Sigmoid colon (tissue), 4 donors: ENCODE results near the gene SLC4A7.

ENCODE experiments used
- EP300 ChIP-seq, 4 donors: sonication (generic); formaldehyde crosslinking; IDR thresholded peaks; one replicate each; pipeline ENCODE4 v1.6.1; 2017; ENCODE audit warnings: antibody characterized with exemption in 4 of 4
- POLR2A ChIP-seq, 2 donors: fragments of 450-650 bp; IDR thresholded peaks; one replicate each; pipeline ENCODE4 v1.6.1; 2016; ENCODE audit warnings: antibody characterized with exemption in 2 of 2, mild to moderate bottlenecking in 2 of 2, moderate library complexity in 2 of 2
- POLR2AphosphoS5 ChIP-seq, 4 donors: sonication (generic); formaldehyde crosslinking; IDR thresholded peaks; one replicate each; pipeline ENCODE4 v1.6.1; 2017; ENCODE audit warnings: antibody characterized with exemption in 4 of 4
- TF ChIP-seq, protein P1 (sequence below), 4 experiments: fragments of 450-650 bp in 3 of 4; fragments of 200-600 bp in 1 of 4; IDR thresholded peaks; one replicate each; pipeline ENCODE4 v1.5.1; 2016 to 2019; ENCODE audit warnings: antibody characterized with exemption in 4 of 4, mild to moderate bottlenecking in 3 of 4, moderate library complexity in 2 of 4

- TF ChIP-seq, protein P1, sequence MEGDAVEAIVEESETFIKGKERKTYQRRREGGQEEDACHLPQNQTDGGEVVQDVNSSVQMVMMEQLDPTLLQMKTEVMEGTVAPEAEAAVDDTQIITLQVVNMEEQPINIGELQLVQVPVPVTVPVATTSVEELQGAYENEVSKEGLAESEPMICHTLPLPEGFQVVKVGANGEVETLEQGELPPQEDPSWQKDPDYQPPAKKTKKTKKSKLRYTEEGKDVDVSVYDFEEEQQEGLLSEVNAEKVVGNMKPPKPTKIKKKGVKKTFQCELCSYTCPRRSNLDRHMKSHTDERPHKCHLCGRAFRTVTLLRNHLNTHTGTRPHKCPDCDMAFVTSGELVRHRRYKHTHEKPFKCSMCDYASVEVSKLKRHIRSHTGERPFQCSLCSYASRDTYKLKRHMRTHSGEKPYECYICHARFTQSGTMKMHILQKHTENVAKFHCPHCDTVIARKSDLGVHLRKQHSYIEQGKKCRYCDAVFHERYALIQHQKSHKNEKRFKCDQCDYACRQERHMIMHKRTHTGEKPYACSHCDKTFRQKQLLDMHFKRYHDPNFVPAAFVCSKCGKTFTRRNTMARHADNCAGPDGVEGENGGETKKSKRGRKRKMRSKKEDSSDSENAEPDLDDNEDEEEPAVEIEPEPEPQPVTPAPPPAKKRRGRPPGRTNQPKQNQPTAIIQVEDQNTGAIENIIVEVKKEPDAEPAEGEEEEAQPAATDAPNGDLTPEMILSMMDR (IDR thresholded peaks at IDR 0.05) = no peak
- TF ChIP-seq POLR2A (IDR thresholded peaks at IDR 0.05) (no peak), POLR2AphosphoS5 (IDR thresholded peaks at IDR 0.05) (peak in 3 of 4 donors; percentile 40 to 72 (median 72)), EP300 (IDR thresholded peaks at IDR 0.05) (peak in 1 of 4 donors; percentile 10)
Observed at GRCh38 chr3:27415202-27415601, 69.0 kb downstream of the SLC4A7 start.
